ENCODE measurements around the gene PRICKLE2. TPM values are rescaled to one million over a fixed set of nuclear protein-coding genes. Genes with fewer than 3 reads are reported as not detected.

PRICKLE2 gene
- total RNA-seq, 1 experiment from 2014 or later = 3.2 TPM

- Histone ChIP-seq H2BK15ac (ENCODE audit: low read depth, low read length) (no peak overlapping the region), H3K4me2 (ENCODE audit: insufficient read depth, insufficient read length, low read length) (no peak overlapping the region), H2BK120ac (ENCODE audit: low read depth, low read length, poor library complexity, severe bottlenecking) (no peak overlapping the region), H3K23me2 (ENCODE audit: insufficient read length, low read depth, low read length, poor library complexity, severe bottlenecking) (no peaks in the 10 kb centered on the region), H3K79me1 (ENCODE audit: insufficient read depth, low read depth, low read length, poor library complexity, severe bottlenecking) (no peaks in the 10 kb centered on the region), H4K20me1 (ENCODE audit: control insufficient read depth, insufficient read depth, insufficient read length) (no peaks in the 10 kb centered on the region), H3K18ac (ENCODE audit: insufficient read length, low read depth, low read length) (no peak overlapping the region), H3K56ac (ENCODE audit: insufficient read length, low read depth, low read length) (no peak overlapping the region), H3K27me3 (ENCODE audit: insufficient read depth, low read length) (no peaks in the 10 kb centered on the region), H3K4ac (ENCODE audit: low read depth, low read length) (no peak overlapping the region), H4K5ac (ENCODE audit: insufficient read length, low read depth, low read length) (no peak overlapping the region), H3K27ac (ENCODE audit: insufficient read length, low read depth, low read length) (no peak overlapping the region), H3K23ac (ENCODE audit: insufficient read length, low read depth, low read length) (no peak overlapping the region), H3K4me1 (ENCODE audit: insufficient read depth, low read length) (peaks cover 3% of the 10 kb centered on the region; the same call in 1 of the 2 replicates), H3T11ph (ENCODE audit: low read length) (no peak overlapping the region), H4K91ac (ENCODE audit: insufficient read length, low read depth, low read length) (no peak overlapping the region), H2BK12ac (ENCODE audit: insufficient read length, low read depth, low read length) (no peak overlapping the region), H3K9me3 (ENCODE audit: control insufficient read depth, low read depth, low read length) (no peaks in the 10 kb centered on the region), H2BK5ac (ENCODE audit: insufficient read length, low read length) (no peak overlapping the region), H4K8ac (replicated peaks; ENCODE audit: insufficient read length, low read depth, low read length) (no peak overlapping the region), H3K14ac (ENCODE audit: insufficient read depth, low read length) (no peak overlapping the region), H3K9ac (ENCODE audit: extremely low read depth, insufficient read length, low read length) (no peak overlapping the region), H2AFZ (ENCODE audit: low read length) (no peak overlapping the region), H3K79me2 (ENCODE audit: insufficient read depth, low read length) (no peaks in the 10 kb centered on the region), H2BK20ac (ENCODE audit: low read depth, low read length, poor library complexity, severe bottlenecking) (no peak overlapping the region), H2AK5ac (ENCODE audit: insufficient read length, low read length) (no peak overlapping the region)
- TF ChIP-seq, protein P1, sequence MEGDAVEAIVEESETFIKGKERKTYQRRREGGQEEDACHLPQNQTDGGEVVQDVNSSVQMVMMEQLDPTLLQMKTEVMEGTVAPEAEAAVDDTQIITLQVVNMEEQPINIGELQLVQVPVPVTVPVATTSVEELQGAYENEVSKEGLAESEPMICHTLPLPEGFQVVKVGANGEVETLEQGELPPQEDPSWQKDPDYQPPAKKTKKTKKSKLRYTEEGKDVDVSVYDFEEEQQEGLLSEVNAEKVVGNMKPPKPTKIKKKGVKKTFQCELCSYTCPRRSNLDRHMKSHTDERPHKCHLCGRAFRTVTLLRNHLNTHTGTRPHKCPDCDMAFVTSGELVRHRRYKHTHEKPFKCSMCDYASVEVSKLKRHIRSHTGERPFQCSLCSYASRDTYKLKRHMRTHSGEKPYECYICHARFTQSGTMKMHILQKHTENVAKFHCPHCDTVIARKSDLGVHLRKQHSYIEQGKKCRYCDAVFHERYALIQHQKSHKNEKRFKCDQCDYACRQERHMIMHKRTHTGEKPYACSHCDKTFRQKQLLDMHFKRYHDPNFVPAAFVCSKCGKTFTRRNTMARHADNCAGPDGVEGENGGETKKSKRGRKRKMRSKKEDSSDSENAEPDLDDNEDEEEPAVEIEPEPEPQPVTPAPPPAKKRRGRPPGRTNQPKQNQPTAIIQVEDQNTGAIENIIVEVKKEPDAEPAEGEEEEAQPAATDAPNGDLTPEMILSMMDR (conservative IDR thresholded peaks at IDR 0.05) = no peak
- Mint-ChIP-seq H3K27ac (no peak overlapping the region), H3K36me3 (ENCODE audit: insufficient read depth in 1 of 3, low read depth in 3 of 3) (0 out of 7 replicates have a peak, but pooled peaks cover 0 to 2% (median 0%) of the 10 kb centered on the region in 3 experiments), H3K4me1 (peaks cover 7 to 10% of the 10 kb centered on the region in 2 experiments), H3K27me3 (ENCODE audit: low read depth) (no peaks in the 10 kb centered on the region; the same call in 1 of the 2 replicates), H3K9me3 (0 out of 5 replicates have a peak, but pooled peaks cover 0 to 4% of the 10 kb centered on the region in 2 experiments), H3K4me3 (no peak overlapping the region)
- WGBS (ENCODE audit: extremely low coverage, insufficient read length, low lambda C conversion rate) = no CpG with 5 or more reads among the region's 4 CpGs
- DNase-seq = no peak
Observed at GRCh38 chr3:64176461-64176996, 48.7 kb downstream of the PRICKLE2 start.
